ENCODE measurements around the gene STUB1.

Gene STUB1

GRCh38 chr16:714558-715476 lies 34.6 kb downstream of the STUB1 start, which contains the start of gene METRN:
METRN (plus strand) TSS chr16:715118; CDS start chr16:715290, 172 bp downstream.
- TF ChIP-seq CTCF (IDR thresholded peaks at IDR 0.05): no peak

- peak; percentile 50 for TF ChIP-seq CTCF (IDR thresholded peaks at IDR 0.05)
These were observed 35.4 kb downstream of the STUB1 start for GRCh38 chr16:715477-716199.

GRCh38 chr16:716200-716568 lies 36.0 kb downstream of the STUB1 start:
- TF ChIP-seq CTCF (IDR thresholded peaks at IDR 0.05): no peak

- TF ChIP-seq CTCF (IDR thresholded peaks at IDR 0.05): no peak
These were observed 36.6 kb downstream of the STUB1 start for GRCh38 chr16:716768-717325.

- no peak for TF ChIP-seq CTCF (IDR thresholded peaks at IDR 0.05)
These were observed 37.4 kb downstream of the STUB1 start for GRCh38 chr16:717450-718245.

GRCh38 chr16:718389-718788 lies 38.2 kb downstream of the STUB1 start:
- no peak for TF ChIP-seq CTCF (IDR thresholded peaks at IDR 0.05)

- no peak for TF ChIP-seq CTCF (IDR thresholded peaks at IDR 0.05)
These were observed 38.7 kb downstream of the STUB1 start for GRCh38 chr16:718922-719321.

All from LNCAP (cell line).